ENCODE results near the gene PEX14. TPM values are rescaled to one million over a fixed set of nuclear protein-coding genes. Genes with fewer than 3 reads are reported as not detected.

PEX14 gene
- total RNA-seq, 3 donors from 2014 or later: 12.5 to 16.1 (median 14.8) TPM

GRCh38 chr1:10522322-10522860 is 47.6 kb downstream of the PEX14 start:
- intact Hi-C loops (cut with DNase I; ENCODE audit: low total_unique reads): no loop called here
- DNase-seq (ENCODE audit: low spot score in 2 of 2): no peak
- Histone ChIP-seq H3K9me3 (no peaks in the 10 kb centered on the region), H3K36me3 (no peaks in the 10 kb centered on the region), H3K4me3 (no peak overlapping the region), H3K4me1 (no peaks in the 10 kb centered on the region), H3K27me3 (no peaks in the 10 kb centered on the region), H3K27ac (peak overlapping the region in 1 of 2 donors; percentile 42)
- TF ChIP-seq CTCF (IDR thresholded peaks at IDR 0.05): no peak
- TF ChIP-seq POLR2A (IDR thresholded peaks at IDR 0.05): no peak
- TF ChIP-seq POLR2AphosphoS5 (IDR thresholded peaks at IDR 0.05): no peak

DNA sequence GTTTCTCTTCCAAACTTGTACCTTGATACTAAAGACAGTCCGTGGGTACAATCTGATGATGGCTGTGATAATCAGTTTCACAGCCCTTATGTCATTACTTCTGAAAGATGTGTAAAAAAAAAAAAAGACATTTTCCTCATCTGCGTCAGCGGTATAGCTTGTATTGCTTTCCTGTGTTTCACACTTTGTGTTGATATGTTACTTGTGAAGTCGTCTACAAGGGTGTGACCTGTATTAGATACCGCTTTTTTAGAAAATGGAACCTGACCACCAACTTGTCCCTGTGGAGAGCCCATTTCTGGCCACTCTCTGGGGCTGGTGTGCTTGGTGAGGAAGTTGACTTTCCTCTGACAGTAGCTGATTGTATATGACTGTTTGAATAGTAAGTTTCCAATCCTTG is 50.5 kb downstream of the PEX14 start:
- DNase-seq (ENCODE audit: low spot score in 2 of 2): no peak
- H3K27me3 ChIP-seq: no peaks in the 10 kb centered on the region
- H3K4me1 ChIP-seq: peaks cover 0 to 8% of the 10 kb centered on the region in 2 donors
- no peak overlapping the region for H3K27ac ChIP-seq
- intact Hi-C loops (cut with DNase I; ENCODE audit: low total_unique reads): no loop called here
- TF ChIP-seq POLR2A (IDR thresholded peaks at IDR 0.05): no peak
- TF ChIP-seq POLR2AphosphoS5 (IDR thresholded peaks at IDR 0.05): no peak
- TF ChIP-seq CTCF (IDR thresholded peaks at IDR 0.05): no peak
- no peaks in the 10 kb centered on the region for H3K36me3 ChIP-seq
- no peaks in the 10 kb centered on the region for H3K9me3 ChIP-seq
- no peak overlapping the region for H3K4me3 ChIP-seq

GRCh38 chr1:10528066-10529014 is 53.6 kb downstream of the PEX14 start:
- TF ChIP-seq POLR2AphosphoS5 (IDR thresholded peaks at IDR 0.05) (no peak), CTCF (IDR thresholded peaks at IDR 0.05) (no peak), POLR2A (IDR thresholded peaks at IDR 0.05) (no peak)
- intact Hi-C loops (cut with DNase I; ENCODE audit: low total_unique reads): loop anchor here (1.0 kb wide), 1 partner anchor 21 kb away; no protein-coding TSS in a partner anchor
- H3K4me3 ChIP-seq: no peak overlapping the region
- peaks cover 0 to 8% of the 10 kb centered on the region in 2 donors for H3K4me1 ChIP-seq
- DNase-seq (ENCODE audit: low spot score in 2 of 2): peak in 1 of 2 donors; percentile 70
- H3K36me3 ChIP-seq: no peaks in the 10 kb centered on the region
- no peaks in the 10 kb centered on the region for H3K27me3 ChIP-seq
- H3K27ac ChIP-seq: peak overlapping the region; percentile 56 to 78
- H3K9me3 ChIP-seq: no peaks in the 10 kb centered on the region

DNA sequence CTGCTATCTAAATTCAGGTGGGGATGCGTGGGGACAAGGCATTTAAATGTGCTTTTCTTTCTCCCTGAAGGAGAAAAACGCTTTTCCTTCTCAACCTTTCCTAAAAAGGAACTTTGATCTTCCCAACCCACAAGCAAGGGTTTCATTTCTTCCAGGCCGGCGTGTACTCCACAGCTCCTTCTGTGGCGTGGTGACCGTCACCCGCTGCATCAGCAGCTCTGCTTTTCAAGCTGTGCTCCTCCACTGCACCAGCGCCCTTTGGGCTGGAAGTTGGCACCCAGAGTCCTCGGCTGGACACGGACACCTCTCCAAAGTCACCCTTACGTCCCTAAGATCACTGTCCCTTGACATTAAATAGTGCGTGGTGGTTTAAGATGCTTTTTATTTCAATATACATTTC is 54.3 kb downstream of the PEX14 start:
- peaks cover 0 to 8% of the 10 kb centered on the region in 2 donors for H3K4me1 ChIP-seq
- peak overlapping the region in 1 of 2 donors; percentile 78 for H3K27ac ChIP-seq
- H3K36me3 ChIP-seq: no peaks in the 10 kb centered on the region
- H3K9me3 ChIP-seq: no peaks in the 10 kb centered on the region
- TF ChIP-seq POLR2AphosphoS5 (IDR thresholded peaks at IDR 0.05): no peak
- TF ChIP-seq CTCF (IDR thresholded peaks at IDR 0.05): no peak
- TF ChIP-seq POLR2A (IDR thresholded peaks at IDR 0.05): no peak
- no peaks in the 10 kb centered on the region for H3K27me3 ChIP-seq
- intact Hi-C loops (cut with DNase I; ENCODE audit: low total_unique reads): no loop called here
- no peak overlapping the region for H3K4me3 ChIP-seq
- DNase-seq (ENCODE audit: low spot score in 2 of 2): no peak

DNA sequence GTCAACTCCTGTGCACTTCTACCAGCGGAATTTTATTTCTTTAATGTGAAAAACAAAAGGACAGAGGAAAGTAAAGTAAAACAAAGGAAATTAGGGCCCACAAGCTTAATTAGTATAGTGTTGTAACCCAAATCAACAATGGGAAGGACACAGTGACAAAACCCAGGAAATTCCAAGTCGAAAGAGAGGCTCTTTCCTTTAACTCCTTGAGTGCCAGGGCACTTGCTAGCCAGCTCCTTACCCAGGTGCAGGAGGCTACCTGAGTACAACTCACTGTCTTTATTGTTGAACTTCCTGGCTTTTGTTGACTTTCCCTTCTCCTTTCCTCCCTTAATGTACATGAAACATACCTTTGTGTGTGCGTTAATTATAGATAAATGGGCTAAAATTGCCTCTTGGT is 55.0 kb downstream of the PEX14 start:
- peak overlapping the region in 1 of 2 donors; percentile 78 for H3K27ac ChIP-seq

More for the DNA sequence above, 55.0 kb downstream of the PEX14 start:
- peaks cover 0 to 8% of the 10 kb centered on the region in 2 donors for H3K4me1 ChIP-seq
- DNase-seq (ENCODE audit: low spot score in 2 of 2): no peak
- TF ChIP-seq POLR2A (IDR thresholded peaks at IDR 0.05) (no peak), POLR2AphosphoS5 (IDR thresholded peaks at IDR 0.05) (no peak)
- no peaks in the 10 kb centered on the region for H3K9me3 ChIP-seq
- no peak overlapping the region for H3K4me3 ChIP-seq
- no peaks in the 10 kb centered on the region for H3K36me3 ChIP-seq
- no peaks in the 10 kb centered on the region for H3K27me3 ChIP-seq
- intact Hi-C loops (cut with DNase I; ENCODE audit: low total_unique reads): no loop called here

Data from breast epithelium (tissue), 4 donors.